Common myeloid progenitor, CD34-positive (primary cell): Measurements from ENCODE around the gene POU2AF2.
"Not testable (repeated sequence)": the region's sequence is repeated elsewhere in the genome, so short reads cannot be mapped to it uniquely, and the experiment has no call there.

Experiments
- CTCF ChIA-PET: fragments of 350-600 bp; sonication (Branson Sonifier 250); formaldehyde crosslinking; loops from one replicate; lab custom pipeline; 2021; ENCODE audit warnings: antibody characterized with exemption; lab: Charles Lee
- POLR2A ChIA-PET: fragments of 350-600 bp; sonication (Branson Sonifier 250); formaldehyde crosslinking; loops from one replicate; lab custom pipeline; 2021; ENCODE audit warnings: antibody characterized with exemption; lab: Charles Lee
- DNase-seq, 3 donors: peaks; one replicate each; pipeline versions ENCODE4 v3.0.0 to v3.0.0-alpha.2; 2013
- H3K27ac ChIP-seq, 2 experiments: 1 replicate in 1 of 2; 2 replicates in 1 of 2; pipeline ENCODE4 v1.7.0; 2013; ENCODE audit warnings: inconsistent platforms in 2 of 2, low read length in 2 of 2, mild to moderate bottlenecking in 2 of 2, low read depth in 1 of 2, moderate library complexity in 1 of 2; ENCODE audit not compliant: severe bottlenecking in 2 of 2, insufficient read depth in 1 of 2, poor library complexity in 1 of 2
- H3K27me3 ChIP-seq, 5 experiments: replicated peaks in 2 of 5; 1 replicate in 3 of 5; 2 replicates in 2 of 5; pipeline versions ENCODE4 v1.6.1 to v1.7.0; 2013; ENCODE audit warnings: low read length in 4 of 5, mild to moderate bottlenecking in 2 of 5, moderate library complexity in 2 of 5, inconsistent platforms in 1 of 5; ENCODE audit not compliant: insufficient read depth in 5 of 5, control insufficient read depth in 4 of 5
- H3K36me3 ChIP-seq, 4 experiments: 1 replicate in 2 of 4; 2 replicates in 2 of 4; pipeline versions ENCODE4 v1.6.1 to v1.7.0; 2013; ENCODE audit warnings: low read length in 3 of 4, control low read depth in 1 of 4, mild to moderate bottlenecking in 1 of 4; ENCODE audit not compliant: control insufficient read depth in 4 of 4, insufficient read depth in 4 of 4
- H3K4me1 ChIP-seq, 4 experiments: 1 replicate in 3 of 4; 2 replicates in 1 of 4; pipeline versions ENCODE4 v1.6.1 to v1.7.1; 2013; ENCODE audit warnings: low read length in 3 of 4, mild to moderate bottlenecking in 3 of 4, control low read depth in 1 of 4, inconsistent platforms in 1 of 4, moderate library complexity in 1 of 4; ENCODE audit not compliant: control insufficient read depth in 4 of 4, insufficient read depth in 4 of 4; ENCODE audit errors: control extremely low read depth in 1 of 4
- H3K4me3 ChIP-seq, 7 experiments: 1 replicate in 4 of 7; 2 replicates in 3 of 7; pipeline versions ENCODE4 v1.5.1 to v1.7.0; 2013; ENCODE audit warnings: mild to moderate bottlenecking in 7 of 7, low read length in 6 of 7, moderate library complexity in 6 of 7, inconsistent platforms in 2 of 7, low read depth in 2 of 7, control low read depth in 1 of 7; ENCODE audit not compliant: insufficient read depth in 4 of 7, control insufficient read depth in 1 of 7; ENCODE audit errors: extremely low read depth in 1 of 7
- H3K9me3 ChIP-seq, 5 experiments: 1 replicate in 4 of 5; 2 replicates in 1 of 5; pipeline versions ENCODE4 v1.6.1 to v1.7.1; 2013; ENCODE audit warnings: low read length in 4 of 5, mild to moderate bottlenecking in 2 of 5, inconsistent platforms in 1 of 5, low read depth in 1 of 5, moderate library complexity in 1 of 5; ENCODE audit not compliant: control insufficient read depth in 4 of 5, insufficient read depth in 2 of 5; ENCODE audit errors: control extremely low read depth in 1 of 5
- WGBS: methylation state at CpG from one replicate; pipeline ENCODE4 v1.1.5; 2013; ENCODE audit not compliant: insufficient coverage; 5-methylcytosine and 5-hydroxymethylcytosine counted together

Gene POU2AF2

DNA sequence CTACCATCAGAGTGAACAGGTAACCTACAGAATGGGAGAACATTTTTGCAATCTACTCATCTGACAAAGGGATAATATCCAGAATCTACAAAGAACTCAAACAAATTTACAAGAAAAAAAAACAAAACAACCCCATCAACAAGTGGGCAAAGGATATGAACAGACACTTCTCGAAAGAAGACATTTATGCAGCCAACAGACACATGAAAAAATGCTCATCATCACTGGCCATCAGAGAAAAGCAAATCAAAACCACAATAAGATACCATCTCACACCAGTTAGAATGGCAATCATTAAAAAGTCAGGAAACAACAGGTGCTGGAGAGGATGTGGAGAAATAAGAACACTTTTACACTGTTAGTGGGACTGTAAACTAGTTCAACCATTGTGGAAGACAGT, 46.9 kb downstream of the POU2AF2 start:
- CTCF ChIA-PET, result interaction anchor here (1.2 to 1.4 kb wide), 2 partner anchors 9 to 13 kb away, joined by 3 to 5 read pairs; no protein-coding TSS in a partner anchor
- H3K36me3 ChIP-seq, H3K27me3 ChIP-seq, H3K27ac ChIP-seq, DNase-seq, H3K4me1 ChIP-seq, H3K4me3 ChIP-seq, POLR2A ChIA-PET, H3K9me3 ChIP-seq: not testable (repeated sequence)
- WGBS, result no CpG with 5 or more reads among the region's 1 CpG

DNA sequence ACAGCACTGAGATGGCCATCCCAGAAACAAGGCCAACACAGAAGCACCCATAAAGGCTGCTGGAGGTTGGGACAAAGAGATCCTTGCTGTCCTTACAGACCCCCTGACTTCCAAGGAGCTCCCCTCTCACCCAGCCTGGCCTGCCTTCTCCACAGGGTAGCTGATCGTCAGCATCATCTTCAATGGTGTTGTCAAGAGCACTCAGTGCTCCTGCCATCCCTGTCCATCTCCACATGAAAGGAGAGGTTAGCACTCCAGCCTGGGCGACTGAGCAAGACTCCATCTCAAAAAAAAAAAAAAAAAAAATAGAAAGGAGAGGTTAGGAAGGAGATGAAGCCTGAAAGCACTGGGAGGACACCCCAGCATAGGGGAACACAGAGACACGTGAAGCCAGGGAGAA, 50.7 kb downstream of the POU2AF2 start:
- no peaks in the 10 kb centered on the region for H3K36me3 ChIP-seq
- no peaks in the 10 kb centered on the region for H3K9me3 ChIP-seq
- DNase-seq, result no peak
- H3K4me3 ChIP-seq, result no peak overlapping the region
- no peak overlapping the region for H3K27ac ChIP-seq
- whole genome bisulfite sequencing, result 100% methylated on average over 1 of the region's 3 CpGs
- H3K27me3 ChIP-seq, result peaks cover 2 to 38% (median 20%) of the 10 kb centered on the region in 5 experiments
- ChIA-PET POLR2A (no interaction called here), CTCF (interaction anchor here (0.5 to 1.3 kb wide), 4 partner anchors 24 to 151 kb away, joined by 3 read pairs; no protein-coding TSS in a partner anchor)
- H3K4me1 ChIP-seq, result peaks cover 0 to 15% (median 12%) of the 10 kb centered on the region in 4 experiments

DNA sequence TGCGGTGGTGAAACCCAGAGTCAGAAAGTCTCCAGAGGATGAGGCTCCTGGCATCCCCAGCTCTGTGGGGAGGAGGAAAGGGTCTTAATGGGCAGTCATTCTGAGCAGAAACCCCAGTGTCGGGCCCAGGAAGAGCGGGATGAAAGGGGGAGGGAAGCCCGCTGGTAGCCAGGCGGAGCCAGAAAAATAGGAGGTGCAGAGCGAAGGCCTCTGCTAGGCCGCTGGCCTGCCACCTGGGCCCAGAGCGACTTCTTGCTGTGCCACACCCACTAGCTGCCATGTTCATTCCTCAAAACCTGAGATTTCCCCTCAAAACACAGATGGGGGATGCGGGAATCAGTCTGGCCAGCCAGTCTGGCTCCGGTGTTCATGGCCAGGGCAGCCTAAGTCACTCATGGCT, 52.2 kb downstream of the POU2AF2 start:
- no peak for DNase-seq
- Histone ChIP-seq H3K36me3 (no peaks in the 10 kb centered on the region), H3K9me3 (no peaks in the 10 kb centered on the region), H3K4me3 (no peak overlapping the region), H3K27ac (no peak overlapping the region), H3K27me3 (peaks cover 3 to 45% (median 27%) of the 10 kb centered on the region in 5 experiments), H3K4me1 (peaks cover 0 to 15% (median 12%) of the 10 kb centered on the region in 4 experiments)
- 94% methylated on average over 3 of the region's 10 CpGs for WGBS
- ChIA-PET POLR2A (no interaction called here), CTCF (no interaction called here)

DNA sequence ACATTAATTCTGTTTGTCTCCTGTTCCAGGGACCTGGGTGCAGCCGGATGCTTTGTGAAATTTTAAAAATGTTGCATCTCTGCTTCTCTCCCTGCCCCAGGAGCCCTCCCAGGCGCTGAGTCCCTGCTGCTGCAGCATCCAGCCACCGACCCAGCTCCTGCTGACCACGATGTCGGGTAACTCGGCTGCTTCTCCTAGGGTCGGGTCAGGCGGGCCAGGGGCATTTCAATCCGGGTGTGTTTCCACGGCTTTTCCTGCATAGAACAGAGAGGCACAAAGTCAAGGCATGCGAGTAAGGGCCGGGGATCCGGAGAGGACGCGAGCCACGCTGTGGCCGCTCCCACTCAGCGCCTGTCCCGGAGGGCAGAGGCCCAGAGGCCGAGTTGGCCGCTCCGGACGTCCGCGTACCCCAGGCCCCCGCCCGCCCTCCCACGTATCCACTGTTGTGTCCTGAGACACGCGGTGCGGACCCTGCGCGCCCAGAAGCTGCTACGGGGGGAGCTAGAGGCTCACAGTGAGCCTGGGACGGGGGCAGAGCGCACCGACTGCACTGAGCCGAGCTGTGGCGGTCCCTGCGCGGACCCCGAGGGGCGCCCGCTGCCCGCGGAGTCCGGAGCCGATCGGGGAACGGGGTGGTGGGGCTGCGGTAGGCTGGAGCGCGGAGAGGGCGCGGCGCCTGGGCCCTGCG, 53.0 kb downstream of the POU2AF2 start, which contains the start of gene POU2AF3:
POU2AF3 (plus strand) TSS at position 134 of the 688 bp plus-strand sequence; CDS start at position 170, 36 bp downstream.
- peaks cover 3 to 49% (median 28%) of the 10 kb centered on the region in 5 experiments for H3K27me3 ChIP-seq
- H3K36me3 ChIP-seq, result no peaks in the 10 kb centered on the region
- 14% methylated on average over 44 of the region's 57 CpGs for WGBS
- no peaks in the 10 kb centered on the region for H3K9me3 ChIP-seq
- no peak within 1 kb of the TSS for H3K27ac ChIP-seq
- ChIA-PET POLR2A (no interaction called here), CTCF (interaction anchor here (1.3 to 1.4 kb wide), 2 partner anchors 15 to 125 kb away, joined by 5 to 7 read pairs; no protein-coding TSS in a partner anchor)
- H3K4me3 ChIP-seq, result peak within 1 kb of the TSS; percentile 42 to 80 (median 65)
- H3K4me1 ChIP-seq, result peaks cover 0 to 15% (median 12%) of the 10 kb centered on the region in 4 experiments
- peak in 1 of 3 donors; percentile 27 for DNase-seq

DNA sequence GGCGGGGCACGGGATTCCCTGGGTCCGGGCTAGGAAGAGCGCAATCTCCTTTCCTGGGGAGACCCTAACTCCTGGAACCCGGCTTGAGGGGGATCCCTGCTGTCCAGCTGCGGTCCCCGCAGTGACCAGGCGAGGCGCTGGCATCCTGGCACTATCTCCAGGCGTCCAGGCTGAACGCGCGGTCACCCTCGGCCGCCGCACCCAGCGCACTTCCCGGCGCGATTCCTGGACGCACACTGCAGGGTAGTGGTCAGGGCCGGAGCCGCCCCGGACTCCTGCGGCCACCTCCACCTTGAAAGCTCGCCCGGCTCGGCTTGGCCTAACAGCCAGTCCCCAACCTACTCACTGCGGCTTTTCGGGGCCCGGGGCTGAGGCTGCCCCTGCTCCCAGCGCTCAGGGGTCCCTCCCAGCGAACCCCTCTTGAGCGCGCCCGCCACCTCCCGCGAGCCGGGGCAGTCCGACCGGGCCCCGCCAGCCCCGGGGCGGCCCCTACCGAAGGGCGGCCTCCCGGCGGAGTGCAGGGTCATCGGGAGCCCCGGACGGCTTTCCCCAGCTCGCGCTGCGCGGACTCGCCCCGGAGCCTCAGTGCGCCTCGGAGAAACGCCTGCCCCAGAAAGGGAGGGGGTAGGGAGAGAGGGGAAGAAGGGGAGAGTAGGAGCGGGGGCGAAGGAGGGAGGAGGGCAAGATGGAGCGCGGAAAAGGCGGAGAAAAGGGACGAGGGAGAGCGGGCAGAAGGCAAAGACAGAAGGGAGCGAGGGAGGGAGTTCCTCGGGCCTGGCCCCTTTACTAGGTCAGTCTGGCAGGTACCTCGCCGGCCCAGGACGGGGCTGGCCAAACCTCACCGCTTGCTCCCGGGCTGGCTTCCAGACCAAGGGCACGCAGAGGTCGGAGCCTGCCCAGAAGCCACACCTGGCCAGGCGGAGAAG, 53.8 kb downstream of the POU2AF2 start:
- Histone ChIP-seq H3K9me3 (no peaks in the 10 kb centered on the region), H3K27ac (no peak overlapping the region), H3K4me3 (peak overlapping the region; percentile 42 to 80 (median 65)), H3K27me3 (peaks cover 3 to 49% (median 28%) of the 10 kb centered on the region in 5 experiments), H3K36me3 (no peaks in the 10 kb centered on the region), H3K4me1 (peaks cover 0 to 15% (median 12%) of the 10 kb centered on the region in 4 experiments)
- CTCF ChIA-PET, result interaction anchor here (1.1 to 1.4 kb wide), 3 partner anchors 16 to 124 kb away, joined by 3 to 7 read pairs (median 5); no protein-coding TSS in a partner anchor
- WGBS, result 5% methylated on average over 50 of the region's 77 CpGs
- POLR2A ChIA-PET, result no interaction called here
- DNase-seq, result peak in 2 of 3 donors; percentile 20 to 40

DNA sequence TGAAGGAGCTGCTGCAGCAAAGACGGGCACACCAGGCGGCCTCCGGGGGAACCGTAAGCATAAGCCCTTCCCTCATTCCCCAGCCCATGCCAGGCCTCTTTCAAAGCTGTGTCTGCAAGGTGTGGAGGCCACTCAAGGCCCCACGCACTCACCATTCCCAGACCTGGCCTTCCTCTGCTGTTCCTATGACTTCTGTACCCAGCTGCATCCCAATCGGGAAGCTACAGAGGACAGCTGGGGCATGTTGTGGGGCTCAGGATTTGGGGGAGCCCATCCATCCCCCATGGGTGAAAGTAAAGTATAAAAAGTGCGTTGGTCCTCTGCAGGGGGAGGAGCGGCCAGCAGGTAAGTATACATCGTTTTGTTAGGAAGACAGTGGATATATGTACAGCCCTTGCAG, 55.0 kb downstream of the POU2AF2 start:
- WGBS, result 91% methylated on average over 6 of the region's 9 CpGs
- CTCF ChIA-PET, result interaction anchor here (0.9 kb wide), 1 partner anchor 18 kb away, joined by 3 read pairs; no protein-coding TSS in a partner anchor
- H3K27me3 ChIP-seq, result peaks cover 3 to 51% (median 29%) of the 10 kb centered on the region in 5 experiments

More for the DNA sequence above, 55.0 kb downstream of the POU2AF2 start:
- no peak for DNase-seq
- POLR2A ChIA-PET, result no interaction called here
- Histone ChIP-seq H3K36me3 (no peaks in the 10 kb centered on the region), H3K4me1 (peaks cover 0 to 15% (median 12%) of the 10 kb centered on the region in 4 experiments), H3K9me3 (no peaks in the 10 kb centered on the region), H3K27ac (no peak overlapping the region), H3K4me3 (no peak overlapping the region)
